H1 (cell line): Measurements from ENCODE around the gene TACR2.

ENCODE experiments used
- CHD2 ChIP-seq: IDR thresholded peaks from 2 replicates; pipeline ENCODE4 v1.6.1; 2012; ENCODE audit warnings: low read length, improper control_type of control experiment
- CTCF ChIP-seq, 3 experiments: IDR thresholded peaks; 1 replicate in 2 of 3; 2 replicates in 1 of 3; pipeline versions ENCODE4 v1.5.1 to v1.6.1; 2011; ENCODE audit warnings: low read length in 3 of 3, mild to moderate bottlenecking in 3 of 3, inconsistent platforms in 2 of 3, low read depth in 1 of 3, moderate library complexity in 1 of 3; ENCODE audit not compliant: insufficient read depth in 1 of 3; ENCODE audit errors: control extremely low read depth in 1 of 3
- E2F6 ChIP-seq: IDR thresholded peaks from 2 replicates; pipeline ENCODE4 v1.6.1; 2012; ENCODE audit warnings: inconsistent platforms
- JUN ChIP-seq: IDR thresholded peaks from 2 replicates; pipeline ENCODE4 v1.6.1; 2011; ENCODE audit warnings: low read depth, mild to moderate bottlenecking, improper control_type of control experiment, low read length
- MAFK ChIP-seq: IDR thresholded peaks from 2 replicates; pipeline ENCODE4 v1.6.1; 2012; ENCODE audit warnings: low read depth, mild to moderate bottlenecking, improper control_type of control experiment, low read length
- POLR2A ChIP-seq, 2 experiments: IDR thresholded peaks; 1 replicate in 1 of 2; 2 replicates in 1 of 2; pipeline ENCODE4 v1.6.1; 2011; ENCODE audit warnings: low read depth in 2 of 2, low read length in 2 of 2, mild to moderate bottlenecking in 2 of 2; ENCODE audit errors: control extremely low read depth in 1 of 2
- POLR2AphosphoS5 ChIP-seq: IDR thresholded peaks from 2 replicates; pipeline ENCODE4 v1.6.1; 2011; ENCODE audit warnings: low read depth, low read length
- RAD21 ChIP-seq, 2 experiments: IDR thresholded peaks in 1 of 2; conservative IDR thresholded peaks in 1 of 2; 2 replicates each; pipeline ENCODE4 v1.6.1; 2011; ENCODE audit warnings: low read depth in 2 of 2, low read length in 2 of 2, improper control_type of control experiment in 1 of 2, inconsistent platforms in 1 of 2, mild to moderate bottlenecking in 1 of 2, moderate library complexity in 1 of 2
- RFX5 ChIP-seq: IDR thresholded peaks from 2 replicates; pipeline ENCODE4 v1.6.1; 2011; ENCODE audit warnings: low read depth, low read length, improper control_type of control experiment, borderline replicate concordance
- SIN3A ChIP-seq, 2 experiments: IDR thresholded peaks in 1 of 2; conservative IDR thresholded peaks in 1 of 2; 2 replicates each; pipeline ENCODE4 v1.6.1; 2011 to 2012; ENCODE audit warnings: low read length in 2 of 2, improper control_type of control experiment in 1 of 2, low read depth in 1 of 2, mild to moderate bottlenecking in 1 of 2
- SRF ChIP-seq: IDR thresholded peaks from 2 replicates; pipeline ENCODE4 v1.6.1; 2011; ENCODE audit warnings: mild to moderate bottlenecking, low read depth, low read length, moderate library complexity
- TAF1 ChIP-seq: IDR thresholded peaks from 2 replicates; pipeline ENCODE4 v1.6.1; 2011; ENCODE audit warnings: mild to moderate bottlenecking, low read depth, low read length
- YY1 ChIP-seq: IDR thresholded peaks from 2 replicates; pipeline ENCODE4 v1.6.1; 2011; ENCODE audit warnings: low read depth, mild to moderate bottlenecking, low read length

- TF ChIP-seq SIN3A (conservative IDR thresholded peaks at IDR 0.05 in 1 of 2, IDR thresholded peaks at IDR 0.05 in 1 of 2; ENCODE audit: low read depth in 1 of 2, low read length in 2 of 2) (no peak), MAFK (no peak), RFX5 (no peak), CTCF (IDR thresholded peaks at IDR 0.05; ENCODE audit: control extremely low read depth in 1 of 3, insufficient read depth in 1 of 3, low read depth in 1 of 3, low read length in 3 of 3) (no peak), CHD2 (no peak), RAD21 (IDR thresholded peaks at IDR 0.05 in 1 of 2, conservative IDR thresholded peaks at IDR 0.05 in 1 of 2; ENCODE audit: low read depth in 2 of 2, low read length in 2 of 2) (no peak), E2F6 (no peak), POLR2A (IDR thresholded peaks at IDR 0.05; ENCODE audit: control extremely low read depth in 1 of 2, low read depth in 2 of 2, low read length in 2 of 2) (no peak), JUN (no peak), TAF1 (no peak), POLR2AphosphoS5 (no peak), YY1 (no peak), SRF (no peak)
These were observed 9.6 kb upstream of the TACR2 start for GRCh38 chr10:69426376-69426727.
